ENCODE measurements around the gene GLP1R. TPM values are rescaled to one million over a fixed set of nuclear protein-coding genes. Genes with fewer than 3 reads are reported as not detected.

GLP1R gene
- not detected for total RNA-seq

GRCh38 chr6:39048481-39049399, at the start of gene GLP1R:
Gene GLP1R, plus strand, starts transcription at chr6:39048781. Its CDS starts 60 bp downstream, at chr6:39048841.

GRCh38 chr6:39114704-39115599, 66.4 kb downstream of the GLP1R start, which contains the start of gene SAYSD1:
Gene SAYSD1, minus strand, starts transcription at chr6:39115186. Its CDS starts 97 bp downstream, at chr6:39115089.

Other genes with a start within 250 kb of the GLP1R start
- gene SAYSD1, start 66.4 kb downstream of the GLP1R start, total RNA-seq = 24.1 TPM
- not detected for gene KCNK5, start 180.7 kb downstream of the GLP1R start, total RNA-seq